ENCODE results near the gene TCF19.
A peak's percentile ranks its signal among the peaks of the same experiment; 100 is the strongest.
"Not testable (repeated sequence)": the region's sequence is repeated elsewhere in the genome, so short reads cannot be mapped to it uniquely, and the experiment has no call there.

The TCF19 gene

DNA sequence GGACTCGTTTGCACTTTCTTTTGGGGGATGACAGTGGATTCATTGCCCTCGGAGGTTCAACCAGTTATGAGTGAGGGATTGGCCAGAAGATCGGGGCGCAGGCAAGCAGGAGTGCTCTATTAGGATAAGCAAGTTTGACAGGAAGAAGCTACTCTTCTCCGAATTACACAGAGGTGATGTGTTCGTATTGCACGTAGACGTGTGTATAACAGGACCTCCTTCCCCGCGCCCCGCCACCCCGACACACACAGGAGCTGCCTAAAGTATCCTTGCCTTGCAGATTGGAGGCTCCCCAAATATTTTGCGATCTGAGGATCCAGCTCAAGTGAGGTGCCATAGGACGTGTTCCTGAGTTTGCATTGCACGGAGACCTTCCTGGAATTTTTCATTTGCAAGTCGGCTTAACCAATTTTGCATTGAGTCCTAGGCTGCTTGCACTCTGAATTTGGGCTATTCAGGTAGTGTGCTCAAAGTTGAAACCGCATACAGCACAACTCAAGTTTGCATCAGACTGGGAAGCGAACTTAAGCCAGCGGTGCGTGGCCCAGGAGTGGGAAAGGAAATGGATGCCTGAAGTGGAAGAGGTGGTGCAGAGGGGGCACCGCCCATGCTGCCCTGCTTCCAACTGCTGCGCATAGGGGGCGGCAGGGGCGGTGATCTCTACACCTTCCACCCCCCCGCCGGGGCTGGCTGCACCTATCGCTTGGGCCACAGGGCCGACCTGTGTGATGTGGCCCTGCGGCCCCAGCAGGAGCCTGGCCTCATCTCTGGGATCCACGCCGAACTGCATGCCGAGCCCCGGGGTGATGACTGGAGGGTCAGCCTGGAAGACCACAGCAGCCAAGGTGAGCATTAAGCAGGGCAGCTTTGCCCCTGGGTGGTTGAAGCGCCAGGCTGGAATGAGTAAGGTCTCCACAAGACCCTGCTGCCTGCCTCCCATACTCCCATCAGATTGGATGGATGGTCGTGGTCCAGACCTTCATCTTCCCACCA lies 770 bp downstream of the TCF19 start:
- DNase-seq (ENCODE audit: insufficient read length, low spot score) (no peak), FAIRE-seq (peak; percentile 16)

DNA sequence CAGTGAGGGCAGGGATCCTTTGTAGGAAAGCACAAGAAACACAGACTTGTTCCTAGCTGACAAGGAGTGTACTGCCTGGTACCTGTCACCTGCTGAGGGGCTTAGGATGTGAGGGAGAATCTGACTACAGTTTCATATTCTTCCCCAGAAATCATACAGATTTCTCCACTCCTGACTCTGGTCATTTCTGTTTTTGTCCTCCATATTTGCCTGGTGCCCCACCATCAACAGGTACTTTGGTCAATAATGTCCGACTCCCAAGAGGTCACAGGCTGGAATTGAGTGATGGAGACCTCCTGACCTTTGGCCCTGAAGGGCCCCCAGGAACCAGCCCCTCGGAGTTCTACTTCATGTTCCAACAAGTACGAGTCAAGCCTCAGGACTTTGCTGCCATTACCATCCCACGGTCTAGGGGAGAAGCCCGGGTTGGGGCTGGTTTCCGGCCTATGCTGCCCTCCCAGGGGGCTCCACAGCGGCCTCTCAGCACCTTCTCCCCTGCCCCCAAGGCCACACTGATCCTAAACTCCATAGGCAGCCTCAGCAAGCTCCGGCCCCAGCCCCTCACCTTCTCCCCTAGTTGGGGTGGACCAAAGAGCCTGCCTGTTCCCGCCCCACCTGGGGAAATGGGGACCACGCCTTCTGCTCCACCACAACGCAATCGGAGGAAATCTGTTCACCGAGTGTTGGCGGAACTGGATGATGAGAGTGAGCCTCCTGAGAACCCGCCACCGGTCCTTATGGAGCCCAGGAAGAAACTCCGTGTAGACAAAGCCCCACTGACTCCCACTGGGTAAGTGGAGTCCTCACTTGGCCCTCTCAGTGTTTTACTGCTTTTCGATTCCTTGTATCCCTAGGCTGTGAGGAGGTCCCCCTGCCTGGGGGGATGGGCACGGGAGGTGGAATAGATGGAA lies 3.1 kb downstream of the TCF19 start:
- no peak for DNase-seq (ENCODE audit: insufficient read length, low spot score)
- no peak for FAIRE-seq

DNA sequence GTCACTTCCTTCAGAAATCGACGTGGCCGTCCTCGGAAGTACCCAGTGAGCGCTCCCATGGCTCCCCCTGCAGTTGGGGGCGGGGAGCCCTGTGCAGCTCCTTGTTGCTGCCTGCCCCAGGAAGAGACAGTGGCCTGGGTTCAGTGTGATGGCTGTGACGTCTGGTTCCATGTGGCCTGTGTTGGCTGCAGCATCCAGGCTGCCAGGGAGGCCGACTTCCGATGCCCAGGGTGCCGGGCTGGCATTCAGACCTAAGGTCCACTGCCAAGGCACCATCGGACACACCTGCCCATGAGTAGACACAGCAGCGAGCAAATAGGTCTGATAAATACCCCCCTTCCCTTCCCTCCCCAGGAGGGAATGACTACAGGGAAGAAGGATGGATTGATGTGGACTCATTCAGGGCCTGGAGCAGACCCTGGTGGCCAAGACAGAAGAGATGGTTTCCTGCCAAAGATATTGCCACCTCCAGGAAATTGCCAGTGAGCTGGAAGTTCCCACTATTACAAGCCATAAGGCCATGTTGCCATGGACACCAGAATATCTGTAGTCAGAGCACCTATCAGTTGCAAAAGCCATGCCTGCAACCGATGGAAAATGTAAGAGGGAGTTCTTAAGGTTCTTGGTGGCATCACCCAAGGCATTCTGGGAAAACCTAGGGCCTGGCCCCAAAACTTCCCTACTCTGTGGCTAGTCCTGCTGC lies 4.2 kb downstream of the TCF19 start:
- no peak for DNase-seq (ENCODE audit: insufficient read length, low spot score)
- FAIRE-seq, result no peak

DNA sequence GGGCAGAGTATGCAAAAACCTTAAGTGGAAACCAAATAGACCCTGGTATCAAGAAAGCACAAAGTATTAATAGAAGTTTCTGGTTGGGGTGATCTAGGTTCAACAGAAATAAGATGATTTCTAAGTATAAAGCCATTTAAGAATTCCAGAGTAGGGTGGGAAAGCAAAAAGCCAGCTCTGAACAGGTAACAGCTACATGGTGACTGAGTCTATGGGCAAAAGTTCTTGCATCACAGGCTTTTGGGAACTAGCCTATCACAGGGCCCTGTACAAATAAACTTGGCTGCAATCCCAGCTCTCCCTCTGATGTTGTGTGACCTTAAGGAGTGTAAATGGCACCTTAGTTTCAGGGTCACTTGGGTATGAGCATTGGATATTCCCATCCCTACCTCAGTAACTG lies 5.5 kb downstream of the TCF19 start:
- DNase-seq (ENCODE audit: insufficient read length, low spot score), result no peak

DNA sequence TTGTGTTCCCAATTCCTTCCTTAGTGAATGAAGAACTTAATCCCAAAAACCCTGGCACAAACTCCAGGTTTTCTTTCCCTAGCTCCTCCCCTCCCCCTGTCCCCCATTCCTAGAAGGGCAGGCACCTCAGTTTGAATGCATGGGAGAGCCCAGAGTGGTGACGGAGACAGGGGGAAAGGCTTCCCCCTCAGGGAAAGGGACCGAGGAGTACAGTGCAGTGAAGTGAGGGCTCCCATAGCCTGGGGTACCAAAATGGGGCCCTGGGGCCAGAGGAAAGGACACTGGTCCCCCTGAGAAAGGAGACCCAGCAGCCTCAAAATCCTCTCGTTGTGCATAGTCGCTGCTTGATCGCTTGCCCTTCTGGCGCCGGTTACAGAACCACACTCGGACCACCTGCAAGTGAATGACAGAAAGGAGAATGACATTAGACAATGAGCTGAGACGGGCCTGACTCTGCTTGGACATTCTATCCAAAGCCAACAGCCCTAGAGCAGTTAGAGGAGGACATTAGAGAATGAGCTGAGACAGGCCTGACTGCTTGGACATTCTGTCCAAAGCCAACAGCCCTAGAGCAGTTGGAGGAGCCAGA lies 6.2 kb downstream of the TCF19 start:
- not testable (repeated sequence) for DNase-seq (ENCODE audit: insufficient read length, low spot score); FAIRE-seq

More for the DNA sequence above, 5.5 kb downstream of the TCF19 start:
- FAIRE-seq, result no peak

DNA sequence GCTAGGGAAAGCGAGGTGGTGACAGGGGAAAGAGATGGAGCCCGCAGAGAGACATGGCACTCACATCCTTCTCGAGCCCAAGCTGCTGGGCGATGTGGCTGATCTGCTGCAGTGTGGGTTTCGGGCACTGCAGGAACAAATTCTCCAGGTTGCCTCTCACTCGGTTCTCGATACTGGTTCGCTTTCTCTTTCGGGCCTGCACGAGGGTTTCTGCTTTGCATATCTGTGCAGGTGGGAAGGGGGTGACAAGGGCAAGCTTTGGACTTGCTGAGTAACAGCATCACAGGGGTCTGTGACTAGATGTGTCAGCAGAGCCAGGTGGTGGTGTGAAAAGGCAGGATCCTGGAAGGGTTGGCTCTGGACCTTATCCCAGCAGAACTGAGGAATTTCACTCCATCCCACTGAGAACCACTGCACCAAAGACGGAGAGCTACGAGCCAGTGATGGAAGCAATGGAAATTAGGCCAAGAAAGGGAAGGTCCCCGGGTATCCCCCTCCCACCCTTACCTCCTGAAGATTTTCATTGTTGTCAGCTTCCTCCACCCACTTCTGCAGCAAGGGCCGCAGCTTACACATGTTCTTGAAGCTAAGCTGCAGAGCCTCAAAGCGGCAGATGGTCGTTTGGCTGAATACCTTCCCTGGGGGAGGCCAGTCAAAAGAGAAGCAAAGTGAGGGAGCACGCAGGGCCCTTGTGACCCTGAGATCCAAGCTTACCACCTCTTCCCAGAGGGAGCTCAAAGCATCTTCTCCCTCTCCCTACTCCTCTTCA lies 6.9 kb downstream of the TCF19 start:
- not testable (repeated sequence) for FAIRE-seq; DNase-seq (ENCODE audit: insufficient read length, low spot score)

DNA sequence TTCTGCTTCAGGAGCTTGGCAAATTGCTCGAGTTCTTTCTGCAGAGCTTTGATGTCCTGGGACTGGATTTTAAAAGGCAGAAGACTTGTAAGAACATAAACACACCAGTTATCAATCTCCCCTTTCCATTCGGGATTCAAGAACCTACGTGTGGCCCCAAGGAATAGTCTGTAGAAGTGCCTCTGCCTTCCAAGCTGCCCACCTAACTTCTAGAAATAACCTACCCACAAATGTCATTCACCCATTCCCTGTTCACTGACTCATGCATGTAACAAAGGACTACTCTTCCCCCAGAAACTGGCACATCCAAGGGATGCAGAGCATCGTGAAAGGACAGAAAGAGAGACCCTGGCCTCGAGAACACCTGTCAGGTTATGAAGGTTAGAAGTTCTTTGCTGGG lies 7.6 kb downstream of the TCF19 start:
- FAIRE-seq, result no peak
- no peak for DNase-seq (ENCODE audit: insufficient read length, low spot score)

DNA sequence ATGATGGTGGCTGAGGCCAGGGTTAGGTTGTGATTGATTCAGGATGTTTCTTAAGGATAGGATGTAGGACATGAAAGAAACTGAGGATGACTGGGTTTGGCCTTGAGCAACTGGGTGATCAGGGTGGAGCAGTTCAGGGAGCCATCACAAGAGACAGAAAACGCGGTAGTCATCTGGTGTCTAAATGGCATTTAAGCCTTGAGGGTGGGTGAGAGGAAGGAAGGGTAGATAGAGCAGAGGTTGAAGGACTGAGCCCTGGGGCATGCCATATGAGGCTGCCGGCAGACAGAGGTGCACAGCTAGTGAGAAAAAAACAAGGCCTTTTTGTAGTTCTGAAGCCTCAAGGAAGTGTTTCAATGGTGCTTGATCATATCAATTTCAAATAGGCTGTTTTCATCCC lies 10.2 kb downstream of the TCF19 start:
- DNase-seq (ENCODE audit: insufficient read length, low spot score) (no peak), FAIRE-seq (no peak)

DNA sequence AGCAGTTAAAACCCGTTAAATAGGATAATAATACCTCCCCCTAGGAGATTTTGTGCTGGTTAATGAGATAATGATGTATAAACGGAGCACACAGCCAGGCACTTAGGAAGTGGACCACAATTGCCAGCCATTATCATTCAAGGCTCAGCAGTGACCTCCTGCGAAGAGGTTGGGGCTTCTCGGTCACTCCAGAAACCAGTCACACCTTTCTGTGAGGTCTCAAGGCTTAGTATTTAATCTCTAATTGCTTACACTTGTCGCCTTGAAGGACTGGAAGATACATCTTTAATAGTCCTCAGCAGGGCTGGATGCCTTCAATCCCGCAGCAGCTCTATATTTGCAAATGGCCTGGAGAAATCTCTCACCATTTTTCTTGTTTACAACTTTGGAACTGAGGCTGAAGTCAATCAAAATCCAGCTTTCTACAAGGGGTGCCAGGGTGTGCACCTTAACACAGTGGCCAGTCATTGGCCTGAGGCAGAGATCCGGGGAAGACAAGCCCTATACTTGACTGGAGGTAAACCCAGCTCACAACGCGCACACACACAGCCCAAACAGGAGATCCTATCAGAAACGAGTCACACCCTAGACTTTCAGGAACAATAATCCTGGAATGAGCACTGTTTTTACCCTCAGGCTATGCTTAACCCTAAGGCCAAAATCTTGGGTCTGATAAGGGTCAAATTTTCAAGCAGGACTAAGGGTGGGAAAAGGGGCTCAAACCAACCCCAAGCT lies 10.9 kb downstream of the TCF19 start:
- DNase-seq (ENCODE audit: insufficient read length, low spot score) (no peak), FAIRE-seq (no peak)

DNA sequence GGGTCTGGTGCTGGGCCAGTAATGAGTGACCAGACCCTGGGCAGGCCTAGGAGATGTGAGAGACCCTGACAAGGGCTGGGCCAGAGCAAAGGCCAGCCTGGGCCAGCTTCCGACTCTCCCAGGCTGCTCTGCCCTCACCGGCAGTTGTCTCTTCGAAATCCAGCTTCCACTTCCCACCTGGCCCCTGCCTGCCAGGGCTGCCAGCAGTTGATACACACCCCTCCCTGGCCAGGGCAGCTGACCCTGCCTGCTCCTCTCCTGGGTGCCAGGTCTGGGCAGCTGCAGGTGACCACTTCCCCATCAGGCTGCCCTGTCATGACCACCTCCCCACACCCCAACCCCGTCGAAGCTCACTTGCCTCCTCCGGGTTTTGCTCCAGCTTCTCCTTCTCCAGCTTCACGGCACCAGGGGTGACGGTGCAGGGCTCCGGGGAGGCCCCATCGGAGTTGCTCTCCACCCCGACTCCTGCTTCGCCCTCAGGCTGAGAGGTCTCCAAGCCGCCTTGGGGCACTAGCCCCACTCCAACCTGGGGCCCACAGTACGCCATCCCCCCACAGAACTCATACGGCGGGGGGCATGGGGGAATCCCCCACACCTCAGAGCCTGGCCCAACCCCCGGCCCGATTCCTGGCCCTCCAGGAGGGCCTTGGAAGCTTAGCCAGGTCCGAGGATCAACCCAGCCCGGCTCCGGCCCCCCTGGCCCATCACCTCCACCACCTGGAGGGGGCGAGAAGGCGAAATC lies 11.6 kb downstream of the TCF19 start:
- DNase-seq (ENCODE audit: insufficient read length, low spot score); FAIRE-seq: not testable (repeated sequence)

DNA sequence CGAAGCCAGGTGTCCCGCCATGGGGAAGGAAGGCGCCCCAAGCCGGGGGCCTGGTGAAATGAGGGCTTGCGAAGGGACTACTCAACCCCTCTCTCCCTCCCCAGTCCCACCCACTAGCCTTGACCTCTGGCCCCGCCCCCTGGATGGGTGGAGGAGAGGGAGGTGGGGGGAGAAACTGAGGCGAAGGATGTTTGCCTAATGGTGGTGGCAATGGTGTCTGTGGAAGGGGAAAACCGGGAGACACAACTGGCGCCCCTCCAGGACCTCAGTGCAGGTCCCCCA lies 12.2 kb downstream of the TCF19 start, which contains the start of gene POU5F1:
Gene POU5F1, minus strand, starts transcription at position 83 of the 282 bp plus-strand sequence. Its CDS starts 62 bp downstream, at position 21.
- DNase-seq (ENCODE audit: insufficient read length, low spot score) (no peak), FAIRE-seq (no peak)

DNA sequence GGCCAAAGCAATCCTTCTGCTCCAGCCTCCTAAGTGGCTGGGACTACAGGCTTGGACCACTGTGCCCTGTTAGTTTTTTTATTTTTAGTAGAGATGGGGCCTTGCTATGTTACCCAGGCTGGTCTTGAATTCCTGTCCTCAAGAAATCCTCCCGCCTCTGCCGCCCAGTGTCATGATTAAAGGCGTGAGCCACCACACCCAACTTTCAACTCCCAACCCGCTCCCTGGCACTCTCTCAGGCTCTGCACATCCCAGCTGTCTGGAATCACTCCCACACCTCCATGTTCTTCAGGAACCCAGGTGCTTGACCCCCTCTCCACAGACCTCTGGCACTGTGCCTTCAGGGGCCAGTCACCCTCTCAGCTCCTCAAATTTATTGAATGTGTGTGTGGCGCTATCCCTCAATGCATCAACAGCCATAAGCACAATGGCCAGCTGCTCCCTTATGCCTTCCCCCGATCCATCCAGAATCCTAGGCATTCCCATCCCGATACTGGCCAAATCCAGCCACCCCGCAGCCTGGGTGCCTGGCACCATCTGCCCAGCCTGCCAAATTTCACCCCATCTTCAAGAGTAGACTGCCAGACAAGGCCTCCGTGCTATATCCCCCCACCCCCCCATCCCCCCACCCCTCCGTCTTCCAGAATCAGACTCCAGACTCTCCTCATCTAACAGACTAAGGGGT lies 12.7 kb downstream of the TCF19 start:
- FAIRE-seq (no peak), DNase-seq (ENCODE audit: insufficient read length, low spot score) (no peak)

DNA sequence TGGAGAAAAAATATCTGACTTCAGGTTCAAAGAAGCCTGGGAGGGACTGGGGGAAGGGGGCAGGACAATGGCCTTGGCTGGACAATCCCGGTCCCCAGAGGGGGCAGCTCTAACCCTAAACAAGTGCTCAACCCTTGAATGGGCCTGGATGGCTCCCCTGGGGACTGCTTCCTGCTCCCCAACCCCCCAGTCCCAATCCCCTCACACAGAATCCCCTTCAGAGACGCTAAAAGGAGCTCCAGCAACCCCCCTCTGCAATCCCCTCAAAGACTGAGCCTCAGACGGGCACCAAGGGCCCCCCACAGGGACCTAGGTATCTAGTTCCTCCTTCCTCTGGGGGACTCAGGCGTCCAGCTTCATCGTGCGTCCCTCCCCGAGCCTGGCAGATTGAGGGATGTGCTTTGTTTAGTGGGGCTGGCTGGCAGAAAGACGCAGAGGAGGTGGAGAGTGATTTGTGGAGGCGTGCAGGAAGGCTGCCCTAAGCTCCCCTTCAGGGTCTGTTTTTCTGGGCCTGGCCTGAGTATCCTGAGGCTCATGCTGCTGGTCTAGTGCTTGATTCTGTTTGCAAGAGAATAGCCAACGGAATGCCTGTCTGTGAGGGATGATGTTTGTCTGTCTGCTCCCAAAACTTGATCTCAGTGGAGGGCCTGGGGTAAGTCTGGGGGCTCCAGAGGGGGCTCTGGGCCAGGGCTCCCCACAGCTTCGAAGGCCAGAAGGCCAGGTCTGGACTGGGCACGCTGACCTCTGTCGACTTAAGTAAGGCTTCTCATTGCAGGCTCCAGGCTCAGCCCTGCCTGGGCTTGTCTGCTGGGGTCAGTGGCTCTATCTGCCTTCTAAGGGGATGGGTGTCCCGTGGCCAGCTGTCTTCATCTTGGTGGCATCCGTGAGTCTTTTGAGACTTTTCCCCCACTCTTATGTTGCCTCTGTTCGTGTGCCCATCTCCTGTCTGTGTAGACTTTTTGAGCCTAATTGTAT lies 13.8 kb downstream of the TCF19 start:
- FAIRE-seq (no peak), DNase-seq (ENCODE audit: insufficient read length, low spot score) (no peak)

DNA sequence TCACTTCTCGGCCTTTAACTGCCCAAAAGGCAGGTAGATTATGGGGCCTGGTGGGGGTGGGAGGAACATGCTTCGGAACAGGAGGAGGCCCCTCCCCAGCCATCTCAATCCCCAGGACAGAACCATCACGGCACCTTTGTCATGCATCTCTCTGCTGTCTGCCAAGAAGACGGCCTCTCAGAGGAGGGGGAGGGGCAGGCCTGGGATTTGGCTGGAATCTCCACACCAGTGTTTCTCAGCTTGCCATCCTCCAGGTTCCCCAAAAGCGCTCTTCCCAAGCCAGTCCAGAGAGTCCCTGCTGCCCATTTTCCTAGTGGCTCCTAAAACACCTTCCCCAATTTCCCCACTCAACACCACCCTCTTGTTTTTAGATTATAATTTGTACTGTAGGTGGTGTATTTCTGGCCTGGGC lies 14.6 kb downstream of the TCF19 start:
- DNase-seq (ENCODE audit: insufficient read length, low spot score) (no peak), FAIRE-seq (no peak)

DNA sequence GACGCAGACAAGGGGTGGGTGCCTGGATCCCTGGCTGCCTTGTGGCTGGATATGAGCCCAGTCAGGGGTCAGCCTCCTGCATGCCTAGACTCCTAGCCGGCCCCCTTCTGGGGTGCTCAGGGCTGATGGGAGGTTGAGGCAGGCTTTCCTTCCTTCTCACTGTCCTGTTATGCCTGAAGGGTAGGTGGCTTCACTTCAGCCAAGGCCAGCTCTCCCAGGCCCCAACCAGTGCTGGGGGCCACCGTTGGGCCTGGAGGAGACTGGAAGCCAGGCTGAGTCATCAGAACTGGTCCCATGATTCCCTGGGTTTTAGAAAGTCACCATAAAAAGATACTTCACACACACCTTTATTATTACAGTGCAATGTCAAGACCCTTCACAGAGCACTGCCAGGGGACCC lies 15.0 kb downstream of the TCF19 start:
- FAIRE-seq (no peak), DNase-seq (ENCODE audit: insufficient read length, low spot score) (no peak)

DNA sequence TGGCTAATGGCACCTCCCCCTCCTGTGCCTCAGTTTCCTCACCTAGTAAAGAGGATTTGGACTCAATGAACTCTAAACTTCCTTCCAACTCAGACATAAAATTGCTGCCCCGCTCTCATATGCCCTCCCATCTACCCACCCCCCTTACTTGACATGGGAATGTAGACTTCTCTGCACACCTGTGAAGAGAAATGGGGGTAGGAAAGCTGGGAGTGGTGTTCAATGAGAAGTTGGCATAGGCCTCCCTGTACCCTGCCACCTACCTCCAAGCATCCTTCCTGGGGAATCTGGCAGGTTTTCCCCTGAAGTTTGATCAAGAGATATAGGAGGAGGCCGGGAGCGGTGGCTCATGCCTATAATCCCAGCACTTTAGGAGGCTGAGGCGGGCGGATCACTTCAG lies 16.0 kb downstream of the TCF19 start:
- FAIRE-seq (no peak), DNase-seq (ENCODE audit: insufficient read length, low spot score) (no peak)

DNA sequence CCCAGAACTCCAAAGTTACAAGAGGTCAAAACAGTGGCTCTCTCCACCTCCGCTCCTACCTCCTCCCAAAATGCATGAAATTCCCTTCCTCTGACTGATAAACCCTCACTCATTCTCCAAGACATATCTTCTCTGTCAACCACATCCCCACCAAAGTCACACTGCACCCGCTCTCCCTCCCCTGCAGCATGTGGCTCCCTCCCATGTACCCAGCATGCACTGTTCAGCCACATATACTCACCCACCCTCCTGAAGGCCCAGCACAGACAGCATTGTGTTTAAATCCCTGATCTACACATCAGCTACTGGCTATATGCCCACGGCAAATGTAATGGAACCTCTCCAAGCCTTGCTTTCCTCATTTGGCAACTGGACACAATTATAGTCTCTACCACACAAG lies 17.6 kb downstream of the TCF19 start:
- FAIRE-seq (peak; percentile 93), DNase-seq (ENCODE audit: insufficient read length, low spot score) (peak; percentile 51)
